Ovary (tissue), 3 donors: ENCODE measurements around the gene SUPT20H.

Source experiments
- CTCF ChIP-seq, 3 donors: fragments of 450-650 bp in 2 of 3; fragments of 200-600 bp in 1 of 3; IDR thresholded peaks; one replicate each; pipeline versions ENCODE4 v1.5.1 to v1.8.0; 2016 to 2022; ENCODE audit warnings: antibody characterized with exemption in 3 of 3, mild to moderate bottlenecking in 1 of 3
- POLR2A ChIP-seq: fragments of 450-650 bp; IDR thresholded peaks from one replicate; pipeline ENCODE4 v1.6.1; 2017; ENCODE audit warnings: antibody characterized with exemption, mild to moderate bottlenecking, moderate library complexity
- donor health status: DM: no; HTN: no; CAD: no.

- no peak for TF ChIP-seq CTCF (IDR thresholded peaks at IDR 0.05)
- TF ChIP-seq POLR2A, result no peak
Measured at GRCh38 chr13:37072024-37072423, 12.5 kb upstream of the SUPT20H start.
